ENCODE data around the gene CFAP410.

The CFAP410 gene

DNA sequence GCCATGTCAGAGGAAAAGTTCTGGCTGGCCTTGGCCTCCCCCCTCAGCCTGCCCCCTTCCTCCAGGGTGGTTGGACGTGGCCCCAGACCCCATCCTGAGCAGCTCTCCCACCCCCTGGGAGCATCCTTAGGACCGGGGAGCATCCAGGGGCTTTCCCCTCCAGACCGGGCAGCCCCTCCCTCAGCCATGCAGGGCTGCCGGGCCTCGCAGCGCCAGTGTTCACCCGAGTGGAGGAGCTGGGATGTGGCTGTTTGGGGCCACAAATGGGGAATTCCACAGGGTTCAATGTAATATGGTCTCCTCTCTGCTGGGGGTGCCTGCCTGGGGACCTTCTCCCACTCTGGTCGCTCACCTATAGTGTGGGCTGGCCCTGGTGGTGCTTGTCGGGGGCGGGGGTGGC, 43.5 kb downstream of the CFAP410 start:
- H3K9me3 ChIP-seq (ENCODE audit: control insufficient read depth, insufficient read depth, low read depth, low read length), result no peaks in the 10 kb centered on the region
- H3K27me3 ChIP-seq (ENCODE audit: control insufficient read depth, insufficient read depth, low read length), result no peaks in the 10 kb centered on the region; the same call in 1 of the 2 replicates
- no peak overlapping the region for H3K9ac ChIP-seq (ENCODE audit: low read length)
- no peaks in the 10 kb centered on the region for H3K36me3 ChIP-seq (ENCODE audit: control insufficient read depth, insufficient read depth, low read length)
- H3K4me3 ChIP-seq (ENCODE audit: low read depth, low read length), result no peak overlapping the region
- H3K4me1 ChIP-seq (ENCODE audit: control insufficient read depth, insufficient read depth, low read length), result peaks cover 10% of the 10 kb centered on the region
- H3K27ac ChIP-seq (ENCODE audit: low read depth, low read length), result no peak overlapping the region

- H3K4me1 ChIP-seq (ENCODE audit: control insufficient read depth, insufficient read depth, low read length), result peaks cover 10% of the 10 kb centered on the region
- no peak overlapping the region for H3K27ac ChIP-seq (ENCODE audit: low read depth, low read length)
- H3K4me3 ChIP-seq (ENCODE audit: low read depth, low read length), result no peak overlapping the region
- no peaks in the 10 kb centered on the region for H3K36me3 ChIP-seq (ENCODE audit: control insufficient read depth, insufficient read depth, low read length)
- no peaks in the 10 kb centered on the region; the same call in 1 of the 2 replicates for H3K27me3 ChIP-seq (ENCODE audit: control insufficient read depth, insufficient read depth, low read length)
- H3K9ac ChIP-seq (ENCODE audit: low read length), result no peak overlapping the region
- no peaks in the 10 kb centered on the region for H3K9me3 ChIP-seq (ENCODE audit: control insufficient read depth, insufficient read depth, low read depth, low read length)
Measured at GRCh38 chr21:44295163-44295573, 44.0 kb downstream of the CFAP410 start.

- no peak overlapping the region for H3K4me3 ChIP-seq (ENCODE audit: low read depth, low read length)
- H3K36me3 ChIP-seq (ENCODE audit: control insufficient read depth, insufficient read depth, low read length), result no peaks in the 10 kb centered on the region
- H3K27ac ChIP-seq (ENCODE audit: low read depth, low read length), result no peak overlapping the region
- no peak overlapping the region for H3K9ac ChIP-seq (ENCODE audit: low read length)
- H3K9me3 ChIP-seq (ENCODE audit: control insufficient read depth, insufficient read depth, low read depth, low read length), result no peaks in the 10 kb centered on the region
- H3K27me3 ChIP-seq (ENCODE audit: control insufficient read depth, insufficient read depth, low read length), result no peaks in the 10 kb centered on the region; the same call in 1 of the 2 replicates
- peaks cover 10% of the 10 kb centered on the region for H3K4me1 ChIP-seq (ENCODE audit: control insufficient read depth, insufficient read depth, low read length)
Measured at GRCh38 chr21:44294391-44295162, 44.6 kb downstream of the CFAP410 start.

- no peaks in the 10 kb centered on the region for H3K36me3 ChIP-seq (ENCODE audit: control insufficient read depth, insufficient read depth, low read length)
- H3K27ac ChIP-seq (ENCODE audit: low read depth, low read length), result no peak overlapping the region
- no peaks in the 10 kb centered on the region; the same call in 1 of the 2 replicates for H3K27me3 ChIP-seq (ENCODE audit: control insufficient read depth, insufficient read depth, low read length)
- H3K9me3 ChIP-seq (ENCODE audit: control insufficient read depth, insufficient read depth, low read depth, low read length), result no peaks in the 10 kb centered on the region
- no peak overlapping the region for H3K9ac ChIP-seq (ENCODE audit: low read length)
- H3K4me3 ChIP-seq (ENCODE audit: low read depth, low read length), result no peak overlapping the region
- H3K4me1 ChIP-seq (ENCODE audit: control insufficient read depth, insufficient read depth, low read length), result peaks cover 5% of the 10 kb centered on the region; the same call in 1 of the 2 replicates
Measured at GRCh38 chr21:44293551-44294231, 45.5 kb downstream of the CFAP410 start.

GRCh38 chr21:44292812-44293195, 46.4 kb downstream of the CFAP410 start:
- H3K9ac ChIP-seq (ENCODE audit: low read length), result no peak overlapping the region
- no peaks in the 10 kb centered on the region; the same call in 1 of the 2 replicates for H3K27me3 ChIP-seq (ENCODE audit: control insufficient read depth, insufficient read depth, low read length)
- no peaks in the 10 kb centered on the region for H3K9me3 ChIP-seq (ENCODE audit: control insufficient read depth, insufficient read depth, low read depth, low read length)
- no peak overlapping the region for H3K4me3 ChIP-seq (ENCODE audit: low read depth, low read length)
- no peaks in the 10 kb centered on the region for H3K36me3 ChIP-seq (ENCODE audit: control insufficient read depth, insufficient read depth, low read length)
- peaks cover 5% of the 10 kb centered on the region; the same call in 1 of the 2 replicates for H3K4me1 ChIP-seq (ENCODE audit: control insufficient read depth, insufficient read depth, low read length)
- no peak overlapping the region for H3K27ac ChIP-seq (ENCODE audit: low read depth, low read length)

DNA sequence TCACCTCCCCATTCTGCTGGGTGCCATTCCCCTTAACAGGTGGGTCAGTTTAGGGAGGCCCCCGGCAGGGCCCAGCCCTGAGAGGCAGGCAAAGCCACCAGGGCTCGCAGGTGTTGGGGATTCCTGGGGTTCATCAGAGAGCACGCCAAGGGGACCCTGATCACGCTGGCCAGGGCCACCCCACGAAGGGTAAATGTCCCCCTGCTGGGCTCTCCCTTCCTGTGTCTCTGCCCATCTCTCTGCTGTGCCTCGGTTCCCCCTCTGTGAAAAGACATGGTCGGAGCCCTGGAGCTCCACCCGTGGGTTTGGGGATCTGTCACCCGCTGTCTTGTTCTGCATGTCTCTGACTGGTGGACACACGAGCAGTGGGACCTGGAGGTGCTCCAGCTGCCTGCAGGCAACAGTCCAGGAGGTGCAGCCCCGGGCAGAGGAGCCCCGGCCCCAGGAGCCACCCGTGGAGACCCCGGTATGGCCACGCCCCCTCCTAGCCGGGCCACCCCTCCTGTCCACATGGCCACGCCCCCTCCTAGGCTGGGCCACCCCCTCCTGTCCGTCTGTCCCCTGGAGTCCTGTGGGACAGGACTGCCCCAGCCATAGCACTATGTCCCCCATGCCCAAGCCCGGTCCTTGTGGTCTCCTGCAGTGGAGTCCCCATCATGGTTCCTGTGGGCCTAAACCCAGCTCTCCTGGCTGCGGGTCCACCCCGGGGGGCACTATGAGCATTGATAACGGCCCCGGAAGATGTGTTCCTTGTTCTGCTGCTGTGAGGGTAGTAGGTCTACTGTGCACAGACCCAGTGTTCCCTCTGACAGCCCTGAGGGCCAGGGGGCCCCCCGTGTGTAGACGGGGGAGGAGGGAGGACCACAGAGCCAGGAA, 47.0 kb downstream of the CFAP410 start:
- H3K36me3 ChIP-seq (ENCODE audit: control insufficient read depth, insufficient read depth, low read length), result no peaks in the 10 kb centered on the region
- H3K27ac ChIP-seq (ENCODE audit: low read depth, low read length), result no peak overlapping the region
- no peaks in the 10 kb centered on the region; the same call in 1 of the 2 replicates for H3K27me3 ChIP-seq (ENCODE audit: control insufficient read depth, insufficient read depth, low read length)
- no peak overlapping the region for H3K4me3 ChIP-seq (ENCODE audit: low read depth, low read length)
- no peaks in the 10 kb centered on the region for H3K9me3 ChIP-seq (ENCODE audit: control insufficient read depth, insufficient read depth, low read depth, low read length)
- H3K4me1 ChIP-seq (ENCODE audit: control insufficient read depth, insufficient read depth, low read length), result peaks cover 5% of the 10 kb centered on the region; the same call in 1 of the 2 replicates
- no peak overlapping the region for H3K9ac ChIP-seq (ENCODE audit: low read length)

DNA sequence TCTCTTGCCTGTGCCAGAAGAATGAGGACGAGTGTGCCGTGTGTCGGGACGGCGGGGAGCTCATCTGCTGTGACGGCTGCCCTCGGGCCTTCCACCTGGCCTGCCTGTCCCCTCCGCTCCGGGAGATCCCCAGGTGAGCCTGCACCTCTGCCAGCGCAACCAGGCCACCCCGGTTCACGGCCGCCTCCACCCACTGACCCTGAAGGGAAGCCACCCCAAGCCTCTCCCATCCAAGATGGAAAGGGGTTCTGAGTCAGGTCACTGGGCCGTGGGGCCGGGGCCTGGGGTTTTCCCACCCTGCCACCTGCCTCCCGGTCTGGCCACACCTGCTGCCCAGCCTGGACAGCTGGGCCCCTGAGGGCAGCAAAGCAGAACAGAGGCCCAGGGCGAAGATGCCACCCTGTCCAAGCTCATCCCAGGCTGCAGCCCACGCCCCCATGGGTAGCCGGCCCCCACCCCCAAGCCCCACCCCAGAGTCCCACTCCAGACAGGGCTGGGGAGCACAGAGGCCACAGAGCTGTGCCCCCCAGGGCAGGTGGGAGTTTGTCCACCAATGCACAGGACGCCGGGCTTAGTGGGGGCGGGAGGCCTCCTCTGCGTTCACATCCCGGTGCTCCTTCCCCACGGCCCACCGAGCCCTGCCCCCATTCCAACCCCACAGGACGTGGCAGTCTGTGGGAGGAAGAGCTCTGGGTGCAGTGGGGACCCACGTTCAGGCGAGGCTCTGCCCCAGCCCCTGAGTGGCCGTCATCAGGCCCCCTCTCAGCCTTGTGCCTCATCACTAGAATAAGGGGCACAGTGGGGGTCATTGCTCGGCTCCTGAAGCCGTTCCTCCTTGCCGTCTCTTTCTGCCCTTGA, 47.9 kb downstream of the CFAP410 start:
- peaks cover 11% of the 10 kb centered on the region; the same call in 1 of the 2 replicates for H3K4me1 ChIP-seq (ENCODE audit: control insufficient read depth, insufficient read depth, low read length)
- H3K9me3 ChIP-seq (ENCODE audit: control insufficient read depth, insufficient read depth, low read depth, low read length), result no peaks in the 10 kb centered on the region
- H3K36me3 ChIP-seq (ENCODE audit: control insufficient read depth, insufficient read depth, low read length), result no peaks in the 10 kb centered on the region
- H3K9ac ChIP-seq (ENCODE audit: low read length), result no peak overlapping the region
- H3K27ac ChIP-seq (ENCODE audit: low read depth, low read length), result no peak overlapping the region
- peaks cover 6% of the 10 kb centered on the region; the same call in 1 of the 2 replicates for H3K27me3 ChIP-seq (ENCODE audit: control insufficient read depth, insufficient read depth, low read length)
- H3K4me3 ChIP-seq (ENCODE audit: low read depth, low read length), result no peak overlapping the region

DNA sequence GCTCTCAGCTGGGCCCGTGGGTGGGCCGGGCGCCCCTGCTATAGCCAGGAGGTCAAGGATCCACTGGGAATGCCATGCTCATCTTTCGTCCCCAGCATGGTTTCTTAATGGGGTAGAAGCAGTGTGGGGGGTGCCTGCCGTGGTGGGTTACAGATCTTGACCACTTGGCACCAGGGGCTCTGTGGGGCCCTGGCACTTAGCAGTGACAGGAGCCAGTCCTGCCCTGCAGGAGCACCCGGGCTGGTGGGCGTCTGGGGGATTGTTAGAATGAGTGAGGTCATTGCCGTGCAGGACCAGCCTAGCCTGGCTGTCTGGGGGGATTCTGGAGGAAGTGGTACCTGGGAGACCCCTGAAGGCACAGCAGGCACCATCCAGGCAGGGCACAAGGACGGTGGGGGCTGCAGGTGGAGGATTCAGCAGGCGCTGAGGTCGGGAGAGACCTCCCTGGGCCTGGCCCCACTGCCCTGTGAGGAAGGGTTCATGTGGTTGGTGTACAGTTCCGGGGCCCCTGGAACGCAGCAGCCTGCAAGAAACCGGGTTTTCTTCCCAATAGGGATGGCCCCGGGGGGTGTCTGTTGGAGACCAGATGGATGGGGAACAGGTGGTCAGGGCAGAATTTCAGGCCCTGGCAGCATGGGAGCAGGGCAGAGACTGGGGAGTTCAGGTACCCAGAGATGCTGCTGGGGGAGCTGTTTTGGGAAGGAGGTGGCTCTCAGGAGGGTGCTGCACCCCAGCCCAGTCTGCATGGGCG, 48.7 kb downstream of the CFAP410 start:
- no peaks in the 10 kb centered on the region for H3K9me3 ChIP-seq (ENCODE audit: control insufficient read depth, insufficient read depth, low read depth, low read length)
- no peak overlapping the region for H3K4me3 ChIP-seq (ENCODE audit: low read depth, low read length)
- peaks cover 12% of the 10 kb centered on the region for H3K27me3 ChIP-seq (ENCODE audit: control insufficient read depth, insufficient read depth, low read length)
- H3K4me1 ChIP-seq (ENCODE audit: control insufficient read depth, insufficient read depth, low read length), result peaks cover 14% of the 10 kb centered on the region
- no peak overlapping the region for H3K9ac ChIP-seq (ENCODE audit: low read length)
- no peak overlapping the region for H3K27ac ChIP-seq (ENCODE audit: low read depth, low read length)
- no peaks in the 10 kb centered on the region for H3K36me3 ChIP-seq (ENCODE audit: control insufficient read depth, insufficient read depth, low read length)

DNA sequence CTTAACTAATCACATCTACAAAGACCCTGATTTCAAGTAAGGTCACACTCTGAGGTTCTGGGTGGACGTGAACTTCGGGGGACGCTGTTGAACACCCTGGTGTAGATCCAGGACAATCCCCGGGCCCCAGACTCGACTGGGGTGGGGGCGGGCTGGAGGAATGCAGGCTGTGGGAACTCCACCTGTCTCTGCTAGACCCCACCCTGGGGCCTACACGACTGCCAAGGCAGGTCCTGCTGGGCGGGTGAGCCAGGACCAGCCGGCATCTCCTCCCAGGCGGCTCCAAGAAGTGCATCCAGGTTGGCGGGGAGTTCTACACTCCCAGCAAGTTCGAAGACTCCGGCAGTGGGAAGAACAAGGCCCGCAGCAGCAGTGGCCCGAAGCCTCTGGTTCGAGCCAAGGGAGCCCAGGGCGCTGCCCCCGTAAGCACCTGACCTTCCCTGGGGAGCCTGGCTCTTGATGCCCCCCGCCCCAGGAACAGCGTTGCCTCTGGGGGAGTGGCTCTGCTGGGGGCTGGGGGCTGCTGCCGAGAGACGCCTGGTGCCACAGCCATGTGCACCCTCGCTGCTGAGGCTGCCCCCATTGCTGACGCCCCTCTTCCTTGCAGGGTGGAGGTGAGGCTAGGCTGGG, 49.7 kb downstream of the CFAP410 start:
- Histone ChIP-seq H3K36me3 (ENCODE audit: control insufficient read depth, insufficient read depth, low read length) (no peaks in the 10 kb centered on the region), H3K4me1 (ENCODE audit: control insufficient read depth, insufficient read depth, low read length) (peaks cover 19% of the 10 kb centered on the region)

More for the DNA sequence above, 49.7 kb downstream of the CFAP410 start:
- H3K9ac ChIP-seq (ENCODE audit: low read length), result no peak overlapping the region
- H3K27ac ChIP-seq (ENCODE audit: low read depth, low read length), result no peak overlapping the region
- no peaks in the 10 kb centered on the region for H3K9me3 ChIP-seq (ENCODE audit: control insufficient read depth, insufficient read depth, low read depth, low read length)
- no peak overlapping the region for H3K4me3 ChIP-seq (ENCODE audit: low read depth, low read length)
- peaks cover 22% of the 10 kb centered on the region for H3K27me3 ChIP-seq (ENCODE audit: control insufficient read depth, insufficient read depth, low read length)
